MCF 10A (cell line): ENCODE measurements around the gene FLT1. TPM values are rescaled to one million over a fixed set of nuclear protein-coding genes. Genes with fewer than 3 reads are reported as not detected.

Experiments
- BruUV-seq: library from RNA; stranded (reverse); fragments of 400-500 nt; replicated peaks from 2 replicates; lab custom pipeline; 2021; lab: Mats Ljungman, UMichigan
- CTCF ChIA-PET: fragments of 300-600 bp; sonication (Branson Sonifier 250); formaldehyde crosslinking; extraction: SDS; loops from one replicate; lab custom pipeline; 2021; ENCODE audit warnings: antibody characterized with exemption, inconsistent platforms; lab: Yijun Ruan, JAX
- POLR2A ChIA-PET: fragments of 300-600, 350-650 bp; sonication (Branson Sonifier 250); formaldehyde crosslinking; extraction: SDS; loops from one replicate; lab custom pipeline; 2020; ENCODE audit warnings: antibody characterized with exemption, inconsistent platforms; lab: Yijun Ruan, JAX
- DNase-seq: peaks from one replicate; pipeline ENCODE4 v3.0.0-alpha.2; 2018; ENCODE audit not compliant: unreplicated experiment
- H3K27ac Mint-ChIP-seq: one replicate; pipeline ENCODE4 v1.8.0; 2022; ENCODE audit warnings: mild to moderate bottlenecking, low read depth, mixed read lengths; ENCODE audit not compliant: unreplicated experiment
- H3K27me3 Mint-ChIP-seq: one replicate; pipeline ENCODE4 v1.8.0; 2022; ENCODE audit warnings: mixed read lengths; ENCODE audit not compliant: insufficient read depth, unreplicated experiment
- H3K36me3 Mint-ChIP-seq: one replicate; pipeline ENCODE4 v1.8.0; 2022; ENCODE audit warnings: mild to moderate bottlenecking, moderate library complexity, mixed read lengths; ENCODE audit not compliant: insufficient read depth, unreplicated experiment
- H3K4me1 Mint-ChIP-seq: one replicate; pipeline ENCODE4 v1.8.0; 2022; ENCODE audit warnings: mixed read lengths; ENCODE audit not compliant: insufficient read depth, unreplicated experiment
- H3K4me3 Mint-ChIP-seq: one replicate; pipeline ENCODE4 v1.8.0; 2022; ENCODE audit warnings: mild to moderate bottlenecking, moderate library complexity, mixed read lengths; ENCODE audit not compliant: unreplicated experiment
- H3K9me3 Mint-ChIP-seq: one replicate; pipeline ENCODE4 v1.8.0; 2022; ENCODE audit warnings: mixed read lengths; ENCODE audit not compliant: unreplicated experiment
- CTCF ChIP-seq: fragments of 200-600 bp; IDR thresholded peaks from one replicate; pipeline ENCODE4 v1.8.0; 2022; ENCODE audit warnings: antibody characterized with exemption, mild to moderate bottlenecking; ENCODE audit not compliant: unreplicated experiment
- intact Hi-C: fragments of 100-400 bp; cut with micrococcal nuclease; formaldehyde crosslinking; loops from 2 replicates; pipeline ENCODE4 v1.14.1; 2022
- total RNA-seq: library from RNA; stranded (reverse); gene quantifications from 2 replicates; pipeline ENCODE4 v1.2.3, GENCODE V29; 2022

FLT1 gene
- total RNA-seq, 1 experiment from 2014 or later = not detected

- Mint-ChIP-seq H3K27ac (no peak overlapping the region), H3K4me3 (no peak overlapping the region), H3K36me3 (no peaks in the 10 kb centered on the region), H3K4me1 (no peaks in the 10 kb centered on the region), H3K9me3 (no peaks in the 10 kb centered on the region), H3K27me3 (no peaks in the 10 kb centered on the region)
- intact Hi-C loops = no loop called here
- no peak for DNase-seq
- ChIA-PET CTCF (interaction anchor here (1.0 kb wide), 1 partner anchor 135 kb away, joined by 3 read pairs; no protein-coding TSS in a partner anchor), POLR2A (no interaction called here)
- BruUV-seq = no TSS peak
- TF ChIP-seq CTCF = no peak
Observed at GRCh38 chr13:28503182-28503967, 8.4 kb upstream of the FLT1 start.

- Mint-ChIP-seq H3K9me3 (no peaks in the 10 kb centered on the region), H3K36me3 (no peaks in the 10 kb centered on the region), H3K27me3 (peaks cover 4% of the 10 kb centered on the region), H3K4me3 (no peak overlapping the region), H3K27ac (no peak overlapping the region), H3K4me1 (no peaks in the 10 kb centered on the region)
- CTCF ChIA-PET = no interaction called here
- intact Hi-C loops = no loop called here
- BruUV-seq = no TSS peak
- no peak for TF ChIP-seq CTCF
- POLR2A ChIA-PET = no interaction called here
- no peak for DNase-seq
Observed at GRCh38 chr13:28501547-28501946, 6.6 kb upstream of the FLT1 start.

GRCh38 chr13:28499609-28500008, 4.7 kb upstream of the FLT1 start:
- Mint-ChIP-seq H3K4me3 (no peak overlapping the region), H3K36me3 (no peaks in the 10 kb centered on the region), H3K27ac (no peak overlapping the region), H3K27me3 (peaks cover 17% of the 10 kb centered on the region), H3K4me1 (no peaks in the 10 kb centered on the region), H3K9me3 (no peaks in the 10 kb centered on the region)
- no peak for TF ChIP-seq CTCF
- BruUV-seq = no TSS peak
- intact Hi-C loops = no loop called here
- POLR2A ChIA-PET = no interaction called here
- peak; percentile 17 for DNase-seq
- CTCF ChIA-PET = no interaction called here

GRCh38 chr13:28498481-28499115, 3.7 kb upstream of the FLT1 start:
- intact Hi-C loops = no loop called here
- H3K4me3 Mint-ChIP-seq = no peak overlapping the region
- ChIA-PET CTCF (no interaction called here), POLR2A (interaction anchor here (0.7 kb wide), 1 partner anchor 19 kb away, joined by 5 read pairs; no protein-coding TSS in a partner anchor)
- peaks cover 17% of the 10 kb centered on the region for H3K27me3 Mint-ChIP-seq
- no peak for TF ChIP-seq CTCF
- H3K36me3 Mint-ChIP-seq = no peaks in the 10 kb centered on the region
- no peak overlapping the region for H3K27ac Mint-ChIP-seq
- no TSS peak for BruUV-seq
- no peaks in the 10 kb centered on the region for H3K4me1 Mint-ChIP-seq
- no peak for DNase-seq
- no peaks in the 10 kb centered on the region for H3K9me3 Mint-ChIP-seq
